Astrocyte of the cerebellum (primary cell): Measurements from ENCODE around the gene RPS4Y2.

ENCODE experiments used
- DNase-seq: peaks from one replicate; pipeline ENCODE4 v3.0.0-alpha.2; 2011; ENCODE audit warnings: low read depth
- H3K4me3 ChIP-seq: 2 replicates; pipeline ENCODE4 v1.5.1; 2011; ENCODE audit warnings: mild to moderate bottlenecking, low read depth, low read length, moderate library complexity
- CTCF ChIP-seq: IDR thresholded peaks from 2 replicates; pipeline ENCODE4 v1.5.1; 2012; ENCODE audit warnings: low read length, low read depth, moderate library complexity, mild to moderate bottlenecking; ENCODE audit errors: missing control alignments
- in situ Hi-C: cut with HindIII; loops from 2 replicates; pipeline ENCODE4 v1.10.0; 2017; ENCODE audit warnings: low sequenced_read_pairs

Gene RPS4Y2

GRCh38 chrY:20780104-20780654, 24.3 kb downstream of the RPS4Y2 start:
- H3K4me3 ChIP-seq: no peak overlapping the region
- in situ Hi-C loops: no loop called here
- no peak for DNase-seq
- TF ChIP-seq CTCF: no peak

- no peak for DNase-seq
- TF ChIP-seq CTCF: no peak
- no peak overlapping the region for H3K4me3 ChIP-seq
- in situ Hi-C loops: no loop called here
Observed at GRCh38 chrY:20780776-20781175, 24.9 kb downstream of the RPS4Y2 start.

DNA sequence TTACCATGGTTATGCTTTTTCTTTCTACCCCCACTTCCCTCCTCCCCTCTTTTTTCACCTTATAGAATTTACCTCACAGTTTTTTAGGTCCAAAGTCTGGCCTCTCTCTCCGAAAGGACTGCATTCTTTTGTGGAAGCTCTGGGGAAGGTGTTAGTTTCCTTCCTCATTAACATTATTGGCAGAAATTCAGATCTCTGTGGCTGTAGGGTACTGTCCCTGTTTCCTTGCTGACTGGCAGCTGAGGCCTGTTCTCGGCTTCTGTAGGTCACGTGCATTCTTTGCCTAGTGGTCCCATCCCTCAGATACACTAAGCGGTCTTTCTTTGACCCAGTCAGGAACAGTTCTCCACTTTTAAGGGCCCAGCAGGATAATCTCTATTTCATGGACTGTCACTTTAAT, 25.5 kb downstream of the RPS4Y2 start:
- DNase-seq: no peak
- in situ Hi-C loops: no loop called here
- no peak for TF ChIP-seq CTCF
- no peak overlapping the region for H3K4me3 ChIP-seq

- no peak overlapping the region for H3K4me3 ChIP-seq
- in situ Hi-C loops: no loop called here
- no peak for DNase-seq
- no peak for TF ChIP-seq CTCF
Observed at GRCh38 chrY:20784965-20785364, 29.1 kb downstream of the RPS4Y2 start.

- no peak for TF ChIP-seq CTCF
- DNase-seq: no peak
- H3K4me3 ChIP-seq: no peak overlapping the region
- in situ Hi-C loops: no loop called here
Observed at GRCh38 chrY:20787076-20787475, 31.2 kb downstream of the RPS4Y2 start.

DNA sequence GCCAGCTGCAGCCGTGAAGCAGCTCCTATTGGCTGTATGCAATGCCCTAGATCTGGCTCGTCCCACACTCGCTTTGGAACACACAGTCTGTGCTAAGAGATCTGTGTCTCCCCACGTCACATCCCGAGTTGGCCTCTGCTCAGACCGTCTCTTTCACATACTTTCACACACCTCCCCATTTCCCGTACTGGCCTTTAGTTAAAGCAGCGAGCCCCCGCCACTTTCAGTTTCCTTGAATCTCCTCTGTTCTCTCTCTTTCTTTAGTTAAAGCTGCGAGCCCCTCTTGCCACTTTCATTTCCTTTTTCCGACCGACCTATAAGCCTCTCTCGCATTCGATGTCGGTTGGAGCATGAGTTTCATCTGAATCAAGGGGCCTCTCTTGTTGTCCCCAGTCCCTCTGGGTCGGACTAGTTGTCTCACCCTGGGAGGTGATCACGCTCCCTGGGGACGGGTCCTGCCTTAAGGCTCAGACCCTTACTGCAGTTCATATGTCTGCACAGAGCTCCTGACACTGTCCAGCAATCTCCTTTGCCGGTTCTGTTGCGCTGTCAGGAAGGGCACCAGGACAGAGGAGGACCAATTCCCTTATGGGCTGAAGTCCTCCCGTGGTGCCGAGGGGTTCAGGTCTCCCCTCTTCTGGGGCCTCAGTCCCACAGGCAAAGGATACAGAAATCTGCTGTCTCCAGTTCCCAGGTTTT, 42.6 kb downstream of the RPS4Y2 start:
- in situ Hi-C loops: no loop called here
- no peak for TF ChIP-seq CTCF
- no peak overlapping the region for H3K4me3 ChIP-seq
- DNase-seq: no peak
